Keratinocyte (primary cell): ENCODE results near the gene ARHGAP4. TPM values are rescaled to one million over a fixed set of nuclear protein-coding genes. Genes with fewer than 3 reads are reported as not detected.

Experiments used
- DNase-seq: peaks from one replicate; pipeline ENCODE4 v3.0.0-alpha.2; 2011; ENCODE audit warnings: low read depth, missing footprints, low spot score
- FAIRE-seq: peaks from 2 replicates; lab custom pipeline; 2011; peaks lifted over from hg19 to GRCh38; lab: Jason Lieb, UNC
- H2AFZ ChIP-seq: 2 replicates; pipeline ENCODE4 v1.6.0; 2012; ENCODE audit warnings: low read length, control low read depth, inconsistent platforms; ENCODE audit not compliant: control insufficient read depth
- H3K27ac ChIP-seq: 2 replicates; pipeline ENCODE4 v1.5.1; 2011; ENCODE audit warnings: low read length; ENCODE audit not compliant: control insufficient read depth, insufficient read depth
- H3K27me3 ChIP-seq: 3 replicates; pipeline ENCODE4 v1.6.0; 2011; ENCODE audit warnings: low read length; ENCODE audit not compliant: control insufficient read depth, insufficient read depth; ENCODE audit errors: extremely low read depth
- H3K36me3 ChIP-seq, 2 experiments: 2 replicates in 1 of 2; 3 replicates in 1 of 2; pipeline ENCODE4 v1.5.1; 2011; ENCODE audit warnings: low read length in 2 of 2, mild to moderate bottlenecking in 1 of 2; ENCODE audit not compliant: control insufficient read depth in 2 of 2, insufficient read depth in 2 of 2; ENCODE audit errors: extremely low read depth in 1 of 2
- H3K4me1 ChIP-seq: 3 replicates; pipeline ENCODE4 v1.5.1; 2011; ENCODE audit warnings: low read length; ENCODE audit not compliant: control insufficient read depth, insufficient read depth; ENCODE audit errors: extremely low read depth
- H3K4me2 ChIP-seq: 3 replicates; pipeline ENCODE4 v1.6.0; 2011; ENCODE audit warnings: low read depth, low read length; ENCODE audit not compliant: control insufficient read depth, insufficient read depth; ENCODE audit errors: extremely low read depth
- H3K4me3 ChIP-seq, 3 experiments: fragments of 200-600 bp in 1 of 3; sonication (generic) in 1 of 3; 2 replicates in 2 of 3; 3 replicates in 1 of 3; pipeline ENCODE4 v1.5.1; 2011 to 2016; ENCODE audit warnings: low read length in 3 of 3, mild to moderate bottlenecking in 3 of 3, control low read depth in 2 of 3, inconsistent platforms in 1 of 3, low read depth in 1 of 3, mixed read lengths in 1 of 3, mixed run types in 1 of 3, moderate library complexity in 1 of 3; ENCODE audit not compliant: control insufficient read depth in 2 of 3, insufficient read depth in 2 of 3; ENCODE audit errors: extremely low read depth in 1 of 3
- H3K79me2 ChIP-seq: 2 replicates; pipeline ENCODE4 v1.6.0; 2012; ENCODE audit warnings: low read length; ENCODE audit not compliant: control insufficient read depth, insufficient read depth
- H3K9ac ChIP-seq: 3 replicates; pipeline ENCODE4 v1.6.0; 2011; ENCODE audit warnings: low read length; ENCODE audit not compliant: control insufficient read depth, insufficient read depth; ENCODE audit errors: extremely low read depth
- H3K9me1 ChIP-seq: 3 replicates; pipeline ENCODE4 v1.6.0; 2011; ENCODE audit warnings: low read length; ENCODE audit not compliant: control insufficient read depth, insufficient read depth; ENCODE audit errors: extremely low read depth
- H3K9me3 ChIP-seq: 2 replicates; pipeline ENCODE4 v1.5.1; 2012; ENCODE audit warnings: low read depth, low read length; ENCODE audit not compliant: control insufficient read depth
- H4K20me1 ChIP-seq: 3 replicates; pipeline ENCODE4 v1.6.0; 2011; ENCODE audit warnings: low read length; ENCODE audit not compliant: control insufficient read depth, insufficient read depth; ENCODE audit errors: extremely low read depth
- CTCF ChIP-seq, 3 experiments: IDR thresholded peaks in 1 of 3; conservative IDR thresholded peaks in 1 of 3; optimal IDR thresholded peaks in 1 of 3; 2 replicates in 2 of 3; 3 replicates in 1 of 3; pipeline versions ENCODE3 to v1.5.1; 2011; ENCODE audit warnings: low read length in 3 of 3, mild to moderate bottlenecking in 3 of 3, moderate library complexity in 2 of 3, control low read depth in 1 of 3, inconsistent platforms in 1 of 3; ENCODE audit not compliant: insufficient read depth in 2 of 3; ENCODE audit errors: extremely low read depth in 1 of 3
- EZH2 ChIP-seq: IDR thresholded peaks from one replicate; pipeline ENCODE4 v1.6.1; 2012; ENCODE audit warnings: inconsistent platforms, mild to moderate bottlenecking, low read length, moderate library complexity
- dilution Hi-C: fragments of 300-500 bp; cut with MboI; formaldehyde crosslinking; loops from one replicate; pipeline ENCODE4 v1.7.0; 2020; ENCODE audit warnings: low sequenced_read_pairs; ENCODE audit not compliant: extremely low pct_ligation_motif_present
- polyA plus RNA-seq, 5 experiments: library from polyadenylated mRNA; depleted of rRNA in 3 of 5; stranded (reverse) in 3 of 5; stranded (forward) in 1 of 5; unstranded in 1 of 5; fragments of >200 nt; gene quantifications; 1 replicate in 1 of 5; 2 replicates in 3 of 5; 3 replicates in 1 of 5; pipeline versions ENCODE4 v1.2.1 to v1.2.3, GENCODE V29; 2011 to 2012; ENCODE audit warnings: missing spikeins in 2 of 5, low read depth in 1 of 5, low replicate concordance in 1 of 5

Gene ARHGAP4
- polyA plus RNA-seq, 1 donor (not counting 4 experiments of a cell fraction or from before 2014, with no cell fraction given) = 0.35 TPM

GRCh38 chrX:153878969-153879653 lies 47.0 kb downstream of the ARHGAP4 start:
- no peak for FAIRE-seq
- no peaks in the 10 kb centered on the region for H3K79me2 ChIP-seq
- no peak overlapping the region for H3K4me3 ChIP-seq
- no peaks in the 10 kb centered on the region for H3K9me3 ChIP-seq
- H2AFZ ChIP-seq = no peak overlapping the region
- TF ChIP-seq CTCF (optimal IDR thresholded peaks at IDR 0.05 in 1 of 3, IDR thresholded peaks at IDR 0.05 in 1 of 3, conservative IDR thresholded peaks at IDR 0.05 in 1 of 3; ENCODE audit: extremely low read depth in 1 of 3, insufficient read depth in 2 of 3, low read length in 3 of 3) (no peak), EZH2 (no peak)
- H4K20me1 ChIP-seq = peaks cover 6% of the 10 kb centered on the region
- dilution Hi-C loops = no loop called here
- no peak for DNase-seq
- peaks cover 3% of the 10 kb centered on the region for H3K4me1 ChIP-seq
- peaks cover 0 to under 1% of the 10 kb centered on the region in 2 experiments for H3K36me3 ChIP-seq
- no peak overlapping the region for H3K9ac ChIP-seq
- H3K4me2 ChIP-seq = no peak overlapping the region
- no peaks in the 10 kb centered on the region for H3K9me1 ChIP-seq
- H3K27me3 ChIP-seq = peaks cover 26% of the 10 kb centered on the region
- H3K27ac ChIP-seq = no peak overlapping the region

- Histone ChIP-seq H4K20me1 (peaks cover 6% of the 10 kb centered on the region), H3K4me2 (no peak overlapping the region), H3K79me2 (no peaks in the 10 kb centered on the region), H3K9me1 (no peaks in the 10 kb centered on the region), H3K9ac (no peak overlapping the region), H3K4me3 (no peak overlapping the region), H3K27me3 (peaks cover 26% of the 10 kb centered on the region), H3K36me3 (peaks cover 0 to 4% of the 10 kb centered on the region in 2 experiments), H3K27ac (no peak overlapping the region), H2AFZ (no peak overlapping the region), H3K4me1 (peaks cover 3% of the 10 kb centered on the region), H3K9me3 (no peaks in the 10 kb centered on the region)
- no peak for FAIRE-seq
- no peak for TF ChIP-seq EZH2
- TF ChIP-seq CTCF (optimal IDR thresholded peaks at IDR 0.05 in 1 of 3, IDR thresholded peaks at IDR 0.05 in 1 of 3, conservative IDR thresholded peaks at IDR 0.05 in 1 of 3; ENCODE audit: extremely low read depth in 1 of 3, insufficient read depth in 2 of 3, low read length in 3 of 3) = no peak
- dilution Hi-C loops = no loop called here
- no peak for DNase-seq
Measured at GRCh38 chrX:153878345-153878744, 47.7 kb downstream of the ARHGAP4 start.
